K562 (cell line): Measurements from ENCODE around the gene PGS1. TPM values are rescaled to one million over a fixed set of nuclear protein-coding genes. Genes with fewer than 3 reads are reported as not detected.

ENCODE experiments used
- ADNP ChIP-seq: fragments of 200-800 bp; sonication (Bioruptor generic); IDR thresholded peaks from 2 replicates; pipeline ENCODE4 v1.6.1; 2016; ENCODE audit warnings: missing genetic modification characterization, missing compliant biosample characterization
- ESRRA ChIP-seq: fragments of 450-650 bp; IDR thresholded peaks from 2 replicates; pipeline ENCODE4 v1.6.1; 2014; ENCODE audit warnings: low read depth, mild to moderate bottlenecking, moderate library complexity, borderline replicate concordance
- FOXK1 ChIP-seq: sonication (generic); formaldehyde crosslinking; IDR thresholded peaks from 2 replicates; pipeline ENCODE4 v1.8.0; 2022; ENCODE audit warnings: missing genetic modification reagents, mild to moderate bottlenecking, borderline replicate concordance
- HMGXB4 ChIP-seq: sonication (generic); formaldehyde crosslinking; IDR thresholded peaks from 2 replicates; pipeline ENCODE4 v1.8.1; 2023; ENCODE audit warnings: mild to moderate bottlenecking, missing genetic modification reagents
- HNRNPUL1 ChIP-seq: fragments of 200-400 bp; formaldehyde crosslinking; IDR thresholded peaks from 2 replicates; pipeline ENCODE4 v1.6.1; 2017; ENCODE audit warnings: low read length
- IRF9 ChIP-seq: fragments of 450-650 bp; IDR thresholded peaks from 2 replicates; pipeline ENCODE4 v1.6.1; 2016; ENCODE audit warnings: missing biosample characterization, missing genetic modification characterization
- PCBP1 ChIP-seq: fragments of 200-400 bp; formaldehyde crosslinking; IDR thresholded peaks from 2 replicates; pipeline ENCODE4 v1.6.1; 2018; ENCODE audit warnings: mild to moderate bottlenecking, low read depth, low read length; ENCODE audit not compliant: poor library complexity, severe bottlenecking
- SMARCE1 ChIP-seq: fragments of 450-650 bp; IDR thresholded peaks from 2 replicates; pipeline ENCODE4 v1.7.1; 2016; ENCODE audit warnings: mild to moderate bottlenecking
- SNIP1 ChIP-seq: fragments of 450-650 bp; IDR thresholded peaks from 2 replicates; pipeline ENCODE4 v1.7.1; 2017; ENCODE audit warnings: low read depth, mild to moderate bottlenecking
- TEAD1 ChIP-seq, 2 experiments: fragments of 450-650 bp in 1 of 2; sonication (generic) in 1 of 2; formaldehyde crosslinking; IDR thresholded peaks; 2 replicates each; pipeline versions ENCODE4 v1.4.0 to v1.8.0; 2020 to 2022; ENCODE audit warnings: mild to moderate bottlenecking in 2 of 2, missing genetic modification reagents in 1 of 2
- TOE1 ChIP-seq, 2 experiments: fragments of 450-650 bp in 1 of 2; sonication (generic) in 1 of 2; formaldehyde crosslinking in 1 of 2; IDR thresholded peaks; 2 replicates each; pipeline versions ENCODE4 v1.7.1 to v1.8.0; 2016 to 2022; ENCODE audit warnings: borderline replicate concordance in 2 of 2, mild to moderate bottlenecking in 2 of 2, antibody characterized with exemption in 1 of 2, inconsistent platforms in 1 of 2, low read depth in 1 of 2, missing genetic modification reagents in 1 of 2, moderate library complexity in 1 of 2
- ZNF311 ChIP-seq: fragments of 250-450 bp; sonication (Bioruptor Pico); IDR thresholded peaks from 2 replicates; pipeline ENCODE4 v1.4.0; 2020; ENCODE audit warnings: mild to moderate bottlenecking, moderate library complexity
- ZNF766 ChIP-seq: fragments of 200-800 bp; sonication (Bioruptor generic); conservative IDR thresholded peaks from 2 replicates; pipeline ENCODE4 v1.6.1; 2016; ENCODE audit warnings: missing genetic modification characterization, missing compliant biosample characterization
- polyA plus RNA-seq, 8 experiments: library from polyadenylated mRNA; depleted of rRNA in 4 of 8; stranded (reverse) in 5 of 8; unstranded in 3 of 8; fragments of >200 nt; fragmentation: Nextera tagmentation in 2 of 8; fragmentation: Illumina TruSeq in 1 of 8; extraction: Ambion mirVana in 2 of 8; extraction: Trizol in 1 of 8; gene quantifications; 2 replicates each; pipeline versions ENCODE4 v1.2.1 to v1.2.3, GENCODE V29; 2011 to 2014; ENCODE audit warnings: inconsistent platforms in 1 of 8, missing spikeins in 1 of 8
- total RNA-seq, 7 experiments: library from RNA; depleted of rRNA in 6 of 7; stranded (reverse); fragments of >200 nt in 6 of 7; fragmentation: Illumina TruSeq in 2 of 7; extraction: Trizol in 2 of 7; gene quantifications; 2 replicates each; pipeline versions ENCODE4 v1.2.1 to v1.2.3, GENCODE V29; 2011 to 2021; ENCODE audit warnings: low replicate concordance in 1 of 7
- TF ChIP-seq, protein P1 (sequence below): fragments of 250-450 bp; sonication (Bioruptor Pico); IDR thresholded peaks from 2 replicates; pipeline ENCODE4 v1.4.0; 2020
- TF ChIP-seq, protein P2 (sequence below): fragments of 450-650 bp; IDR thresholded peaks from 2 replicates; pipeline ENCODE4 v1.6.1; 2016; ENCODE audit warnings: borderline replicate concordance

PGS1 gene
- total and polyA plus RNA-seq, 9 of the 15 experiments (the other 6 are each of a cell fraction or from before 2014, with no cell fraction given), result 1.3 to 39.4 (median 22.3) TPM

GRCh38 chr17:78360371-78361224, 17.9 kb upstream of the PGS1 start (continued):
- TF ChIP-seq HMGXB4 (CRISPR knock-in tag) (no peak), TEAD1 (CRISPR knock-in tag; IDR thresholded peaks at IDR 0.05) (peak in 1 of 2 experiments; percentile 31; a peak in 1 of 4 replicates), SNIP1 (no peak), SMARCE1 (peak; percentile 68), ZNF766 (CRISPR knock-in tag) (no peak), ZNF311 (CRISPR knock-in tag) (no peak), ESRRA (peak; percentile 30; the same call in 1 of the 2 replicates), TOE1 (IDR thresholded peaks at IDR 0.05; ENCODE audit: borderline replicate concordance) (0 out of 2 replicates have a peak, but pooled peaks have one; percentile 52), TOE1 (CRISPR knock-in tag; IDR thresholded peaks at IDR 0.05; ENCODE audit: borderline replicate concordance, low read depth) (no peak), HNRNPUL1 (no peak), FOXK1 (CRISPR knock-in tag) (no peak), ADNP (tag) (no peak), PCBP1 (no peak), IRF9 (tag) (no peak)
- TF ChIP-seq, protein P1, sequence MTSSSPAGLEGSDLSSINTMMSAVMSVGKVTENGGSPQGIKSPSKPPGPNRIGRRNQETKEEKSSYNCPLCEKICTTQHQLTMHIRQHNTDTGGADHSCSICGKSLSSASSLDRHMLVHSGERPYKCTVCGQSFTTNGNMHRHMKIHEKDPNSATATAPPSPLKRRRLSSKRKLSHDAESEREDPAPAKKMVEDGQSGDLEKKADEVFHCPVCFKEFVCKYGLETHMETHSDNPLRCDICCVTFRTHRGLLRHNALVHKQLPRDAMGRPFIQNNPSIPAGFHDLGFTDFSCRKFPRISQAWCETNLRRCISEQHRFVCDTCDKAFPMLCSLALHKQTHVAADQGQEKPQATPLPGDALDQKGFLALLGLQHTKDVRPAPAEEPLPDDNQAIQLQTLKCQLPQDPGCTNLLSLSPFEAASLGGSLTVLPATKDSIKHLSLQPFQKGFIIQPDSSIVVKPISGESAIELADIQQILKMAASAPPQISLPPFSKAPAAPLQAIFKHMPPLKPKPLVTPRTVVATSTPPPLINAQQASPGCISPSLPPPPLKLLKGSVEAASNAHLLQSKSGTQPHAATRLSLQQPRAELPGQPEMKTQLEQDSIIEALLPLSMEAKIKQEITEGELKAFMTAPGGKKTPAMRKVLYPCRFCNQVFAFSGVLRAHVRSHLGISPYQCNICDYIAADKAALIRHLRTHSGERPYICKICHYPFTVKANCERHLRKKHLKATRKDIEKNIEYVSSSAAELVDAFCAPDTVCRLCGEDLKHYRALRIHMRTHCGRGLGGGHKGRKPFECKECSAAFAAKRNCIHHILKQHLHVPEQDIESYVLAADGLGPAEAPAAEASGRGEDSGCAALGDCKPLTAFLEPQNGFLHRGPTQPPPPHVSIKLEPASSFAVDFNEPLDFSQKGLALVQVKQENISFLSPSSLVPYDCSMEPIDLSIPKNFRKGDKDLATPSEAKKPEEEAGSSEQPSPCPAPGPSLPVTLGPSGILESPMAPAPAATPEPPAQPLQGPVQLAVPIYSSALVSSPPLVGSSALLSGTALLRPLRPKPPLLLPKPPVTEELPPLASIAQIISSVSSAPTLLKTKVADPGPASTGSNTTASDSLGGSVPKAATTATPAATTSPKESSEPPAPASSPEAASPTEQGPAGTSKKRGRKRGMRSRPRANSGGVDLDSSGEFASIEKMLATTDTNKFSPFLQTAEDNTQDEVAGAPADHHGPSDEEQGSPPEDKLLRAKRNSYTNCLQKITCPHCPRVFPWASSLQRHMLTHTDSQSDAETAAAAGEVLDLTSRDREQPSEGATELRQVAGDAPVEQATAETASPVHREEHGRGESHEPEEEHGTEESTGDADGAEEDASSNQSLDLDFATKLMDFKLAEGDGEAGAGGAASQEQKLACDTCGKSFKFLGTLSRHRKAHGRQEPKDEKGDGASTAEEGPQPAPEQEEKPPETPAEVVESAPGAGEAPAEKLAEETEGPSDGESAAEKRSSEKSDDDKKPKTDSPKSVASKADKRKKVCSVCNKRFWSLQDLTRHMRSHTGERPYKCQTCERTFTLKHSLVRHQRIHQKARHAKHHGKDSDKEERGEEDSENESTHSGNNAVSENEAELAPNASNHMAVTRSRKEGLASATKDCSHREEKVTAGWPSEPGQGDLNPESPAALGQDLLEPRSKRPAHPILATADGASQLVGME, result peak; percentile 56; the same call in 1 of the 2 replicates
- TF ChIP-seq, protein P2, sequence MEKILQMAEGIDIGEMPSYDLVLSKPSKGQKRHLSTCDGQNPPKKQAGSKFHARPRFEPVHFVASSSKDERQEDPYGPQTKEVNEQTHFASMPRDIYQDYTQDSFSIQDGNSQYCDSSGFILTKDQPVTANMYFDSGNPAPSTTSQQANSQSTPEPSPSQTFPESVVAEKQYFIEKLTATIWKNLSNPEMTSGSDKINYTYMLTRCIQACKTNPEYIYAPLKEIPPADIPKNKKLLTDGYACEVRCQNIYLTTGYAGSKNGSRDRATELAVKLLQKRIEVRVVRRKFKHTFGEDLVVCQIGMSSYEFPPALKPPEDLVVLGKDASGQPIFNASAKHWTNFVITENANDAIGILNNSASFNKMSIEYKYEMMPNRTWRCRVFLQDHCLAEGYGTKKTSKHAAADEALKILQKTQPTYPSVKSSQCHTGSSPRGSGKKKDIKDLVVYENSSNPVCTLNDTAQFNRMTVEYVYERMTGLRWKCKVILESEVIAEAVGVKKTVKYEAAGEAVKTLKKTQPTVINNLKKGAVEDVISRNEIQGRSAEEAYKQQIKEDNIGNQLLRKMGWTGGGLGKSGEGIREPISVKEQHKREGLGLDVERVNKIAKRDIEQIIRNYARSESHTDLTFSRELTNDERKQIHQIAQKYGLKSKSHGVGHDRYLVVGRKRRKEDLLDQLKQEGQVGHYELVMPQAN, result peak; percentile 29; the same call in 1 of the 2 replicates
